IMR-90 (cell line): ENCODE results near the gene HNRNPL. TPM values are rescaled to one million over a fixed set of nuclear protein-coding genes. Genes with fewer than 3 reads are reported as not detected.

Source experiments
- ATAC-seq: fragments of 200-7000 bp; cut with Tn5 transposase; 2 replicates; pipeline ENCODE4 v1.9.1; 2020; ENCODE audit warnings: low read depth, mild to moderate bottlenecking, moderate library complexity
- BruUV-seq: library from RNA; stranded (reverse); fragments of 400-500 nt; replicated peaks from 2 replicates; lab custom pipeline; 2021; lab: Mats Ljungman, UMichigan
- CTCF ChIA-PET: fragments of 300-600 bp; formaldehyde crosslinking; extraction: SDS; loops from one replicate; lab custom pipeline; 2021; ENCODE audit warnings: antibody characterized with exemption; lab: Yijun Ruan, JAX
- POLR2A ChIA-PET: fragments of 300-600 bp; sonication (Branson Sonifier 250); formaldehyde crosslinking; loops from one replicate; lab custom pipeline; 2022; ENCODE audit warnings: antibody characterized with exemption; ENCODE audit not compliant: unreplicated experiment; lab: Charles Lee
- DNase-seq: peaks from one replicate; pipeline ENCODE4 v3.0.0; 2013
- H2AFZ ChIP-seq: replicated peaks from 2 replicates; pipeline ENCODE3; 2013; ENCODE audit warnings: low read length, mild to moderate bottlenecking; ENCODE audit not compliant: poor library complexity
- H2AK5ac ChIP-seq: 2 replicates; pipeline ENCODE4 v1.6.1; 2013; ENCODE audit warnings: low read depth, low read length, inconsistent platforms
- H2AK9ac ChIP-seq: replicated peaks from 2 replicates; pipeline ENCODE3; 2013; ENCODE audit warnings: mild to moderate bottlenecking, low read depth, low read length, moderate library complexity; ENCODE audit not compliant: poor library complexity
- H2BK120ac ChIP-seq: 2 replicates; pipeline ENCODE4 v1.6.1; 2013; ENCODE audit warnings: low read depth, low read length, inconsistent platforms
- H2BK15ac ChIP-seq: 3 replicates; pipeline ENCODE4 v1.6.1; 2013; ENCODE audit warnings: low read depth, low read length, inconsistent platforms
- H2BK20ac ChIP-seq: 2 replicates; pipeline ENCODE4 v1.6.1; 2013; ENCODE audit warnings: low read depth, mild to moderate bottlenecking, inconsistent platforms, low read length, moderate library complexity
- H2BK5ac ChIP-seq: 2 replicates; pipeline ENCODE4 v1.6.1; 2013; ENCODE audit warnings: mild to moderate bottlenecking, low read depth, low read length, inconsistent platforms; ENCODE audit not compliant: poor library complexity, severe bottlenecking
- H3K14ac ChIP-seq: replicated peaks from 2 replicates; pipeline ENCODE4 v1.6.1; 2013; ENCODE audit warnings: low read depth, low read length, inconsistent platforms
- H3K18ac ChIP-seq: 2 replicates; pipeline ENCODE4 v1.6.1; 2013; ENCODE audit warnings: low read depth, low read length, control low read depth
- H3K23ac ChIP-seq: 2 replicates; pipeline ENCODE4 v1.6.1; 2013; ENCODE audit warnings: low read depth, low read length, inconsistent platforms
- H3K27ac ChIP-seq: 2 replicates; pipeline ENCODE4 v1.5.1; 2013; ENCODE audit warnings: mild to moderate bottlenecking, control low read depth, low read length; ENCODE audit not compliant: insufficient read depth
- H3K27me3 ChIP-seq: 2 replicates; pipeline ENCODE4 v1.6.1; 2013; ENCODE audit warnings: low read length; ENCODE audit not compliant: control insufficient read depth, insufficient read depth
- H3K36me3 ChIP-seq: 2 replicates; pipeline ENCODE4 v1.6.1; 2013; ENCODE audit warnings: low read length, mixed read lengths; ENCODE audit not compliant: control insufficient read depth, insufficient read depth
- H3K4ac ChIP-seq: 2 replicates; pipeline ENCODE4 v1.6.1; 2013; ENCODE audit warnings: low read depth, low read length, inconsistent platforms
- H3K4me1 ChIP-seq: 2 replicates; pipeline ENCODE4 v1.6.1; 2013; ENCODE audit warnings: low read length, mixed read lengths; ENCODE audit not compliant: control insufficient read depth, insufficient read depth
- H3K4me2 ChIP-seq: 2 replicates; pipeline ENCODE4 v1.6.1; 2013; ENCODE audit warnings: low read depth, mild to moderate bottlenecking, control low read depth, low read length, moderate library complexity
- H3K4me3 ChIP-seq: 2 replicates; pipeline ENCODE4 v1.5.1; 2013; ENCODE audit warnings: low read depth, mild to moderate bottlenecking, control low read depth, low read length, moderate library complexity; ENCODE audit not compliant: insufficient read depth
- H3K56ac ChIP-seq: 2 replicates; pipeline ENCODE4 v1.6.1; 2013; ENCODE audit warnings: low read length, inconsistent platforms; ENCODE audit not compliant: insufficient read depth; ENCODE audit errors: extremely low read depth
- H3K79me1 ChIP-seq, 2 experiments: 2 replicates each; pipeline ENCODE4 v1.6.1; 2013; ENCODE audit warnings: low read length in 2 of 2, inconsistent platforms in 1 of 2, low read depth in 1 of 2
- H3K9ac ChIP-seq: 2 replicates; pipeline ENCODE4 v1.6.1; 2013; ENCODE audit warnings: low read depth, low read length, control low read depth
- H3K9me1 ChIP-seq: 2 replicates; pipeline ENCODE4 v1.6.1; 2013; ENCODE audit warnings: low read length, inconsistent platforms; ENCODE audit not compliant: insufficient read depth
- H3K9me3 ChIP-seq: 2 replicates; pipeline ENCODE4 v1.6.1; 2013; ENCODE audit warnings: low read length; ENCODE audit not compliant: control insufficient read depth, insufficient read depth
- H4K20me1 ChIP-seq: 2 replicates; pipeline ENCODE4 v1.6.1; 2013; ENCODE audit warnings: low read length, inconsistent platforms; ENCODE audit not compliant: insufficient read depth
- H4K5ac ChIP-seq: 2 replicates; pipeline ENCODE4 v1.6.1; 2013; ENCODE audit warnings: mild to moderate bottlenecking, low read depth, low read length, control low read depth
- H4K8ac ChIP-seq, 2 experiments: 2 replicates each; pipeline ENCODE4 v1.6.1; 2013; ENCODE audit warnings: low read depth in 2 of 2, low read length in 2 of 2, control low read depth in 1 of 2, inconsistent platforms in 1 of 2
- H4K91ac ChIP-seq: 2 replicates; pipeline ENCODE4 v1.6.1; 2013; ENCODE audit warnings: low read depth, low read length, inconsistent platforms; ENCODE audit not compliant: insufficient read depth
- BHLHE40 ChIP-seq: fragments of 150-350 bp; IDR thresholded peaks from 2 replicates; pipeline ENCODE4 v1.6.1; 2016; ENCODE audit warnings: mild to moderate bottlenecking, low read depth, low read length
- CEBPB ChIP-seq: IDR thresholded peaks from 2 replicates; pipeline ENCODE4 v1.6.1; 2012; ENCODE audit warnings: low read depth, low read length, improper control_type of control experiment
- CHD1 ChIP-seq: IDR thresholded peaks from 2 replicates; pipeline ENCODE4 v1.6.1; 2012; ENCODE audit warnings: low read depth, low read length, improper control_type of control experiment
- CTCF ChIP-seq: conservative IDR thresholded peaks from 2 replicates; pipeline ENCODE4 v1.5.1; 2012; ENCODE audit warnings: mild to moderate bottlenecking, low read depth, low read length, improper control_type of control experiment
- ELK1 ChIP-seq: fragments of 150-350 bp; IDR thresholded peaks from 2 replicates; pipeline ENCODE4 v1.6.1; 2016; ENCODE audit warnings: low read depth, mild to moderate bottlenecking, low read length, moderate library complexity, borderline replicate concordance
- MAFK ChIP-seq: IDR thresholded peaks from 2 replicates; pipeline ENCODE4 v1.6.1; 2012; ENCODE audit warnings: low read depth, low read length, improper control_type of control experiment
- MAZ ChIP-seq: IDR thresholded peaks from 2 replicates; pipeline ENCODE4 v1.6.1; 2012; ENCODE audit warnings: low read depth, mild to moderate bottlenecking, low read length, improper control_type of control experiment, moderate library complexity, borderline replicate concordance
- MXI1 ChIP-seq: IDR thresholded peaks from 2 replicates; pipeline ENCODE4 v1.6.1; 2012; ENCODE audit warnings: low read depth, mild to moderate bottlenecking, low read length, moderate library complexity, borderline replicate concordance
- NFE2L2 ChIP-seq: fragments of 150-350 bp; IDR thresholded peaks from 2 replicates; pipeline ENCODE4 v1.6.1; 2016; ENCODE audit warnings: low read depth, mild to moderate bottlenecking, low read length
- POLR2A ChIP-seq: IDR thresholded peaks from 2 replicates; pipeline ENCODE4 v1.6.1; 2012; ENCODE audit warnings: mild to moderate bottlenecking, low read depth, low read length
- RAD21 ChIP-seq: IDR thresholded peaks from 2 replicates; pipeline ENCODE4 v1.6.1; 2012; ENCODE audit warnings: low read length, improper control_type of control experiment
- RCOR1 ChIP-seq: IDR thresholded peaks from 2 replicates; pipeline ENCODE4 v1.6.1; 2012; ENCODE audit warnings: mild to moderate bottlenecking, low read length, improper control_type of control experiment; ENCODE audit not compliant: insufficient replicate concordance
- RFX5 ChIP-seq: IDR thresholded peaks from 2 replicates; pipeline ENCODE4 v1.8.0; 2012; ENCODE audit warnings: low read depth, mild to moderate bottlenecking, low read length, moderate library complexity
- SMC3 ChIP-seq: fragments of 150-350 bp; IDR thresholded peaks from 2 replicates; pipeline ENCODE4 v1.6.1; 2016; ENCODE audit warnings: low read depth, mild to moderate bottlenecking, antibody characterized with exemption, low read length, moderate library complexity
- USF2 ChIP-seq: fragments of 150-350 bp; IDR thresholded peaks from 2 replicates; pipeline ENCODE4 v1.6.1; 2017; ENCODE audit warnings: mild to moderate bottlenecking, antibody characterized with exemption, low read length, low read depth
- WGBS, 2 experiments: methylation state at CpG; one replicate each; pipeline versions ENCODE4 v1.1.5 to v1.1.7; 2013; ENCODE audit warnings: missing lambda C conversion rate in 2 of 2; ENCODE audit not compliant: insufficient read length in 1 of 2; ENCODE audit errors: extremely low coverage in 2 of 2; 5-methylcytosine and 5-hydroxymethylcytosine counted together
- dilution Hi-C: fragments of 300-500 bp; cut with HindIII; formaldehyde crosslinking; loops from one replicate; pipeline ENCODE4 v1.14.3; 2018; ENCODE audit warnings: low sequenced_read_pairs; ENCODE audit not compliant: unreplicated experiment
- in situ Hi-C: fragments of 300-500 bp; cut with MboI; formaldehyde crosslinking; loops from 3 replicates; pipeline ENCODE4 v1.14.3; 2019; ENCODE audit warnings: low sequenced_read_pairs, inconsistent platforms, mixed read lengths
- intact Hi-C: fragments of 100-400 bp; cut with micrococcal nuclease; formaldehyde crosslinking; loops from 2 replicates; pipeline ENCODE4 v1.10.0; 2022
- polyA plus RNA-seq, 3 experiments: library from polyadenylated mRNA; depleted of rRNA; stranded (reverse); fragments of >200 nt; gene quantifications; 2 replicates each; pipeline ENCODE4 v1.2.3, GENCODE V29; 2012; ENCODE audit warnings: low replicate concordance in 1 of 3
- total RNA-seq: library from RNA; depleted of rRNA; stranded (reverse); fragments of >200 nt; gene quantifications from 2 replicates; pipeline ENCODE4 v1.2.3, GENCODE V29; 2012

Gene HNRNPL
- total and polyA plus RNA-seq, 2 of the 4 experiments (the other 2 are of a cell fraction): 277 to 429 TPM

GRCh38 chr19:38880882-38881609 lies 31.3 kb upstream of the HNRNPL start:
- Histone ChIP-seq H3K4me2 (no peak overlapping the region), H4K5ac (no peak overlapping the region), H2BK15ac (no peak overlapping the region), H3K9me1 (no peaks in the 10 kb centered on the region), H3K79me1 (no peaks in the 10 kb centered on the region), H2BK120ac (no peak overlapping the region), H4K20me1 (no peaks in the 10 kb centered on the region; the same call in 1 of the 2 replicates), H3K4ac (no peak overlapping the region), H2BK20ac (no peak overlapping the region), H2AFZ (no peak overlapping the region), H3K27me3 (no peaks in the 10 kb centered on the region), H3K18ac (no peak overlapping the region), H3K14ac (no peak overlapping the region), H3K36me3 (peaks cover 16% of the 10 kb centered on the region), H4K8ac (no peak overlapping the region), H3K4me1 (no peaks in the 10 kb centered on the region), H3K9ac (no peak overlapping the region), H3K56ac (no peak overlapping the region), H3K9me3 (no peaks in the 10 kb centered on the region), H3K23ac (no peak overlapping the region), H2BK5ac (no peak overlapping the region), H2AK5ac (no peak overlapping the region), H3K27ac (no peak overlapping the region), H4K91ac (no peak overlapping the region), H2AK9ac (no peak overlapping the region), H3K4me3 (no peak overlapping the region)
- intact Hi-C loops: no loop called here
- ChIA-PET CTCF (no interaction called here), POLR2A (no interaction called here)
- TF ChIP-seq MXI1 (no peak), ELK1 (no peak), MAFK (no peak), USF2 (no peak), CEBPB (no peak), SMC3 (no peak), RFX5 (no peak), RCOR1 (no peak), POLR2A (no peak), BHLHE40 (no peak), CTCF (no peak), RAD21 (no peak), NFE2L2 (no peak), MAZ (no peak), CHD1 (no peak)
- DNase-seq (no peak), ATAC-seq (no peak)
- WGBS, 2 experiments: 92% methylated on average over 2 of the region's 19 CpGs; no CpG with 5 or more reads in 1 of the 2 experiments
- in situ Hi-C loops: no loop called here
- BruUV-seq: no TSS peak
- dilution Hi-C loops: no loop called here
